GM19238 (cell line): Measurements from ENCODE around the gene KCTD3.

ENCODE experiments used
- DNase-seq: peaks from one replicate; pipeline ENCODE4 v3.0.0; 2011; ENCODE audit warnings: low spot score; ENCODE audit not compliant: insufficient read length

Gene KCTD3

GRCh38 chr1:215651867-215652266 is 84.8 kb downstream of the KCTD3 start:
- DNase-seq, result no peak

DNA sequence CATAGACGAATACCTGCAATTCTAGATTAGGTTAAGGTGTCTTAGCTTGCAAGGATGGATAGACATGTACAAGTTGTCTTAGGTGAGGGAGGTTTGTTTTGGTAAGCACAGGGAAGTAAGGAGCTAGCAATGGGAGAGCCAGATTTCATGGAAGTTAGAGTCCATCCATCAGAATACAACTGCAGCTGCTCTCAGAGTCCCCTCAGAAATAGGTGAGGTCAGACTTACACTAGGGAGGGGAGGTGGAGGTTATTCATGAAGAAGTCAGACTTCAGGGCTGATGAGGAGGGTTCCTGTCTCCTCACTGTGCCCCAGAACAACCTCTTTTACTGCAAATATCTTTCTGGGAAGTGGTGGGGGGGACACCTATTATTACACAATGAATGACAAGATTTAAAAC is 85.3 kb downstream of the KCTD3 start:
- no peak for DNase-seq

- no peak for DNase-seq
Observed at GRCh38 chr1:215657047-215657446, 89.9 kb downstream of the KCTD3 start.

DNA sequence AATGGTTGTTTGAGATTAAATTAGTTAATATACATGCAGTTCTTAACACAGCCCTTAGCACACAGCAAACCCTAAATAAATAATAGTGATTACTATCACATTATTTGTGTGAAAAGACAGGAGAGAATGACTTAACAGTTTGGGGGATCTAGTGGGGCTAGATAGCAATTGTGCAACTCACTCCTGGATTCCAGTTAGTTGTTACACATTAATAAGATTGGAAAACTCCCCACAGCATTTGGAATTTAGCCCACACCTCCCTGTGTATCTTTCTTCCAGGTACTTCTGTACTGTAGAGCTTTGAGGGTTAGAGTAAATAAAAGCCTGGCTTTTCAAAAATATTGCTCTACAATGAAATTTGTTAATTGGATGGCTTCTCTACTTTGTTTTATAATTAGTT is 93.2 kb downstream of the KCTD3 start:
- DNase-seq, result no peak

GRCh38 chr1:215661033-215661432 is 93.9 kb downstream of the KCTD3 start:
- no peak for DNase-seq

DNA sequence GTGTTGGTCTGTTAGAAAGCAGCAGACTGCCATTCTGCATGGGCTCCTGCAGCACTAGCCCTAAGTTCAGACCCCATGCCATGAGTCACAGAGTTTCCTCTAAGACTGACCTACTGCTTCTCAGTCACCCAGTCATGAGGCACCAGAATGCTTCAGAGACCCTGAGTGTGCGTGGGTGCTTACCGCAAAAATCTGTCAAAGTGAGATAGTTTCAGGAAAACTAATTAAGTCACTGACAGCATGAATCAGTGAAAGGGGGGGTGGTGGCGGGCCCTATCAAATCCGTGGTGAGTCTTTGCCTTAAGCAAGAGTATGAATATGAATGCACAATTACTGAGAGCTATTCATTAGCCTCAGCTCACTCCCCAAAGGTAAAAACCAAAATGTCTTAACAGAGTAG is 98.1 kb downstream of the KCTD3 start:
- no peak for DNase-seq

DNA sequence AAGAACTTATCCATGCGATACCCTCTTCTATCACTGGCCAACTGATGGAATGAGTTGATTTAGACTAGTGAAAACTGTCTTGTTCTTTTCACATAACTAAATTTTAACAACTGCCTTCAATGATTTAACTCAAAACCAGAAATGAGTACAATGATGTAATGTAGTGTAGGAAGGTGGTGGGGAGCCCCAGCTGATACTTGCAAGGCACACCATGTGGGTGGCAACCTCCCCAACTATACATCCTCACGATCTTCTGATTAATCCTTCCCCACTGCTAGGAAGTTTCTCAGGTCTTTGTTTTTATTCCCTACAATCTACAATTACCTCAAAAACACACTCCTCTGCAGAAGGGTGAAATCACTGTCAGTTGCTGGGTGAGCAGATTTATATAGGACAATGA is 100.7 kb downstream of the KCTD3 start:
- DNase-seq, result no peak

DNA sequence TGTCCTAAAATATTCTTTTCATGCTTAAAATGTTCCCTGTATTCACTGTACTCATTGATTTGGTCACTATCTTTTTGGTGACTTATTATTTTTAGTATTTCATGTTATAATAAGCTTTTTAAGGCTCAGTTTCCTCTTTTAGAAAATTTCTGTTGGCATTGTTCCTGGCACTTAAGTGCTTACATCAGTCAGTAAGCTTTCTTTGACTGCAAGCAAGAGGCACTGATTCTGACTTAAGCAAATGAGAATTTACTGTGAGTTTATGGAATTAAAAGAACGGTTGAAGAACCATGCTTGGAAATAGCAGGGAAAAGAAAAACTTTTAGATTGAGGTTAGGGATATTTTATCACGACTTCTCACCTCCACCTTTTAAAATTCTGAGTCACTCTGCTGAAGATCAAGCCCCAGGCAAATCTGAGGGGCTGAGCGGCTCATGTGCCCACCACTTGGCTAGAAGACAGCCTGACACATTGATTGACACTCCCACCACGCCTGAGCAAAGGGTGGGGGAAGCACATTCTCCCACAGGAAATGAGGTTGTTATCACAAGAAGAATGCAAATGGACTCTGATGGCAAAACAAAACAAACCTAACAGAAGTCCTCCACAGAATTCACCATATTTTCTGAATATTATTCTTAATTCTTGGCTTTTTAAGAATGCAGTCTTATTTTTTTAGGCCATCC is 102.8 kb downstream of the KCTD3 start:
- DNase-seq, result no peak
